NOMO-1 (cell line): ENCODE results near the gene MRPS5.
"Not testable (repeated sequence)": the region's sequence is repeated elsewhere in the genome, so short reads cannot be mapped to it uniquely, and the experiment has no call there.

Source experiments
- DNase-seq, 2 experiments: peaks; one replicate each; lab custom pipeline; 2025; ENCODE audit not compliant: unreplicated experiment in 2 of 2; lab: John Stamatoyannopoulos, UW

MRPS5 gene

DNA sequence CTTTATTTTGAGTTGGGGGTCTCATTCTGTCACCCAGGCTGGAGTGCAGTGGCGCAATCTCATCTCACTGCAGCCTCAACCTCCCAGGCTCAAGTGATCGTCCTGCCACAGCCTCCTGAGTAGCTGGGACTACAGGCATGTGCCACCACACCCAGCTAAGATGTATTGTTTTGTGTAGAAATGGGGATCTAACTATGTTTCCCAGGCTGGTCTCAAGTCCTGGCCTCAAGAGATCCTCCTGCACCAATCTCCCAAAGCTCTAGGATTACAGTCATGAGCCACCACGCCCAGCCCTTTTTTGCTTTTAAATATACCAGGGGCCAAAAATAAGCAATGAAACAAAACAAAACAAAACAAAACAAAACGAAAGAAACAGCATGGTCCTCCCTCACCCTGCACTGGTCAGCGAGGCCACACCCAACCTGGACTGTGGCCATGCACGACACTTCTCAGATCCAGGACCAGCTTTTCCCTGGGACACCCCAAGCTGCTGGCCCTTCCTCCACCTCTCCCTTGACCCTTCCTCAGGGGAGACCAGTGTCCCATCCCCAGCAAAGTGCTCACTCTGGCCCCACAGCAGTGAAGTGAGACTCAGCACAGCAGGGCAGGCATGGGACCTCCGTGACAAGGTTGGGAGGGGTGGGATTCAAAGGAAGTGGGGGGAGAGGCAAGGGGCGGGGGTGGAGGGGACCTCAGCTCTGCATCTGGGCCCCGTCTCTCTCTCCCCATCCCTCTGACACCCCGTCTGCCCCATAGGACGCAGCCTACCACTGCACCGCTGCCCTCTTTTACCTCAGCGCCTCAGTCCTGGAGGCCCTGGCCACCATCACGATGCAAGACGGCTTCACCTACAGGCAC lies 72.6 kb downstream of the MRPS5 start:
- no peak for DNase-seq

DNA sequence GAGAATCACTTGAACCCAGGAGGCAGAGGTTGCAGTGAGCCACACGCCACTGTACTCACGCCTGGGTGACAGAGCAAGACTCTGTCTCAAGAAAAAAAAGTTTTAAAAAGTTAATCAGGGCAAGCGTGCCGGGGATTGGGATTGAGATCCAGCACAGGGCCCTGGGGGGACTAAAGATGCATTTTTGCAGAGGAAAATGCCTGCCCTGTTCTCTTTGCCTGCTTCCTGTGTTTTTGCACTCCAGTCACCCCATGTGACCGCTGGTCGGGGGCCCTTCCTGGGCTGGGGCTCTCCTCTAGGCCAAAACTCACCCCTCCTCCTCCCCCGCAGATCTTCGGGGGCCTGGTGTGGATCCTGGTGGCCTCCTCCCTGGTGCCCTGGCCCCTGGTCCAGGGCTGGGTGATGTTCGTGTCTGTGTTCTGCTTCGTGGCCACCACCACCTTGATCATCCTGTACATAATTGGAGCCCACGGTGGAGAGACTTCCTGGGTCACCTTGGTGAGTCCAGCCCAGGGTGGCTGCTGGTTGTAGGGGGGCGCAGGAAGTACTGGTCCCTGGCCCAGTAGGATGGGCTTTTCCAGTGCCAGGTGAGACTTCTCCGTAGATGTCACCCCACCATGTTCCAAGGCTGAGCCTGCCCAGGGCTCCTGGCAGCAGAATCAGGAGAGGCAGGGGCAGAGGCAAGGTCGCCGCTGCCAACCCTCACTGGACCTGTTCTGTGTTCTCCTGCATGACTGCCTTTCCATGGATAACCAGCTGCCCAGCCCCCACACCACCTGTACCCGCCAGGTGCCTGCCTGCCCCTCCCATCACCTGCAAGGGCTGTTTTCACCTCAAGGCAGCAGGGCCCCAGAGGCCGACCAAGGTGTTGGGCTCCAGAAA lies 73.7 kb downstream of the MRPS5 start:
- no peak for DNase-seq

DNA sequence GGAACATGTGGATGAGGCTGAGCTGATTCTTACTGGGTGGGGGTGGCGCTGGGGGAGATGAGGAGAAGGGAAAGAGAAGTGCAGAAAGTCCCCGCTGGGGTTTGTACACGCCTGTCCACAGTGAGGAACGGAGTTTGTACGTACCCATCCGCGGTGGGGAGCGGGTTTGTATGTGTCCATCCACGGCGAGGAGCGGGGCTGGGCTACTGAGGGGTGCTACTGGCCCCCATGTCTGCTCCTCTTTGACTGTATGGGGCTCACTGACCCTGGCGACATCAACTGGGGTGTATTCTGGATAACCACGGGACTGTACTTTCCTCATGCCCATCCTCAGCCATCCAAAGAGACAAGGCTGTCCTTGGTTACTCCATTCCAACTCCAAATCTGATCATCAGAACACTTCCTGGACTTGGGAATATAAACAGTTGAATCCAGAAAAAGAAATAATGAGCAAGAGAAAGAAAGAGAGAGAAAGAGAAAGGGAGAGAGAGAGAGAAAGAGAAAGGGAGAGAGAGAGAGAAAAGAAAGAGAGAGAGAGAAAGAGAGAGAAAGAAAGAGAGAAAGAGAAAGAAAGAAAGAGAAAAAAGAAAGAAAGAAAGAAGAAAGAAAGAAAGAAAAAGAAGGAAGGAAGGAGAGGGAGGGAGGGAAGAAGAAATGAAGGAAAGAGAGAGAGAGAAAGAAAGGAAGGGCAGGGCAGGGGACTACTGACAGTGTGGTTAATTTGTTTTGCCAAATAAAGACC lies 75.1 kb downstream of the MRPS5 start:
- DNase-seq, result no peak

DNA sequence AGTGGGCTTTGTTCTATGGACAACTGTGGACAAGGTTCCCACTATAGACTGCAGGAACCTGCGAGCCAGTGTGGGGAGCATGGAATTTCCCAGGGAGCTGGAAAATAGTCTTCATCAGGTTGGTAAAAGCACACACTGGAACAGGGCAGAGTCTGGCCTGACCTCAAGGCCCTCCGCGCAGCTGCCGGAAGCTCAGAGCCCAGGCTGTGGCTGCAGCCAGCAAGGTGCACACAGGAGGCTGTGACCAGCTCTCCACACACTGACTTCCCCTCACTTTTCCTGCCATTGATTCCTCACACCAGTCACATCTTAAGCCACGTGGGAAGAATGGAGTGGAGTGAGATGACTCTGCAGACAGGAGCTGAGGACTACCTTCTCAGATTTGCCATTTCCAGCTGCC lies 77.0 kb downstream of the MRPS5 start:
- DNase-seq, result no peak

DNA sequence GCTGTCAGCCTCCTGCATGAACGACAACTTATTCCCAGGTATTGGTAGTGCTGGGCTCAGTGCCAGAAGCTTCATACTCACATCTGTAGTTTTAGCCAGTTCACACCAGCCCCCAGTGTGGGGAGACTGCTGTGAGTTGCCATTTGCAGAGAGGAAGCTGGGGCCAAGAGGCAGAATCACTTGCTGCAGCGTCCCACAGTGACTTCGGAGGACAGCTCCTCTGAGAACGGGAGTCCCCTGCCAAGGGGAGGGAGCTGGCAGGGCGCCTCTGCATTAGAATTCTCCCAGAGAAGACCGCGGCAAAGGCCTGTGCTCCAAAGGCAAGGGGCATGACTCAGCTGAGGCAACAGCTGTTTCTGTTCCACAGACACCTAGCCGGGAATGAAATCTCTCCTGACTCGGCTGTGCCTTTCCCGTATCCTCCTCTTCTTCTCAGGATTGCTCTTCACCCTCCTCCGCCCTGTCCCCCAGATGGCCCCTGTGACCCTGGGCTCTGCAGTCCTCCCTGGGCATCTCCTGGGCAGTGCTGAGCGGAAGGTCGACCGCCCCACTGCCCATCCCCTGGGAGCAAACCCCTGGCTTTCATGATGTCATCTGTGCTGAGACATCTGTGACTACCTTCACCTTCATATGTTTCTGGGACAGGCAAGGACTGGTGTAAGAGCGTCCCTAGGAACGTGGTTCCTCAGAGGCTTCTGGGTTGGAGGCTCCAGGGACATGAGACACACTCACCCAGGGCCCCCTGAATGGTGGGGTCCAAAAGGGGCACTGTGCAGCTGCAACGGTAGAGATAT lies 78.1 kb downstream of the MRPS5 start:
- DNase-seq, result no peak

DNA sequence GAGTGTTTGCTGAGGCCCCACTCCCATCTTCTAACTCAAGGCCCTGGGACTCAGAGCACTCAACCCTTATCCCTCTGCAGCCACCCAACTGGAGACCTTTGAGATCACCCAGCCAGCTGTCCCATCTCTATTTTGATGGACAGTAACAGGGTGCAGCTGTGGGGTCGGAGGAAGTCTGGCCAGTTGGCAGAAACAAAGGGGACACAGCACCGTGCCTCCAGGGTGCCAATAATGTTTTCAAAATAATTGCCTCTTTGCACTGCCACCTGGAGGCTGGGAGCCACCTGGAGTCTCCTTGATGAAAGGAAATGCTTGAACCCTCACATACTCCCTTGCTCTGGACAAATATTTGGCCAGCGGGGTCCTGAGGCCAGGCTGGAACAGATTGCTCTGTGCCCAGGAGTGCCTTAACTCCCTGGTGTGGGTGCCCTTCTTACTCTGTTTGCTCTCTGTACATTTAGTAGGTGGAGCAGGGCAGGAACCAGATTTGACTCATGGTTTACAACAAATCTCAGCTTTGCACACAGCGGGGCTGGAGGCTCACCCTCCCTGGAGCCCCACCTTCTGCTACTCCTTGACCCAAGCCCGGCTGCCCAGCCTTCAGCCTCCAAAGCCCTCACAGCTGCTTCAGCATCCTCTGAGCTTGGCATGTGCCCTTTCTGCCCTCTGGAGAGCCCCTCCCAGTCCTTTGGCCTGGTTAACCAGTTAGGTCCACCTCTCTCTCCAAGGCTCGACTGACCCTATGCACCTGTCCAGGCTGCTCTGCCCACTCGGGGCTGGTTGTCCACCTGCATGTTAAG lies 78.9 kb downstream of the MRPS5 start:
- no peak for DNase-seq

DNA sequence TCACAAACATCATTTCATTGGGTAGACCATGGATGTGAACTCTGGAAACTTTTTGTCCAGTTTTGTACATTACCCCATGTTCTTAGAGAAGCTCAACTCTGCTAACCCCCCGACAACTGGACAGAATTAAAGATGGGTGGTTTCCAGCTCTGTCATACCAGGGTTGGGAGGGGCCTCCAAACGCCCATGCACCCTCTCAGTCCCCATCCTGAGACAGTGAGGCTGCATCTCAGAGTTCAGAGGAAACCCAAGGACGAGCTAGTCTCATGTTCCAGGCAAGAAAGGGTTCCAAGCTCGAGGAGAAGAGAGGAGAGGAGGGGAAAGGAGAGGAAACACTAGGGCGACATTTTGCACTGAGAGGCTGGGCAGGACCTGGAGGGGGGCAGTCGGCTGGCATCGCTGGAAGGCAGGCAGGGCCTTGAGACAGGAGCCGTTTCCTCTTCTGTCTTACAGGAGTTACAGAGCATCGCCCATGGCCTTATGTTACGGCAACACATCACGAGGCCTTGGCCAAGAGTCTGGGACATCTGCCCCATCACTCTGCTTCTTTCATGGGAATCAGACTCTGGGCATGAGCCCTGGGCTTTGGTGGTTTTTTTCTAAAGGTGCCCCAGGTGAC lies 79.7 kb downstream of the MRPS5 start:
- no peak for DNase-seq

DNA sequence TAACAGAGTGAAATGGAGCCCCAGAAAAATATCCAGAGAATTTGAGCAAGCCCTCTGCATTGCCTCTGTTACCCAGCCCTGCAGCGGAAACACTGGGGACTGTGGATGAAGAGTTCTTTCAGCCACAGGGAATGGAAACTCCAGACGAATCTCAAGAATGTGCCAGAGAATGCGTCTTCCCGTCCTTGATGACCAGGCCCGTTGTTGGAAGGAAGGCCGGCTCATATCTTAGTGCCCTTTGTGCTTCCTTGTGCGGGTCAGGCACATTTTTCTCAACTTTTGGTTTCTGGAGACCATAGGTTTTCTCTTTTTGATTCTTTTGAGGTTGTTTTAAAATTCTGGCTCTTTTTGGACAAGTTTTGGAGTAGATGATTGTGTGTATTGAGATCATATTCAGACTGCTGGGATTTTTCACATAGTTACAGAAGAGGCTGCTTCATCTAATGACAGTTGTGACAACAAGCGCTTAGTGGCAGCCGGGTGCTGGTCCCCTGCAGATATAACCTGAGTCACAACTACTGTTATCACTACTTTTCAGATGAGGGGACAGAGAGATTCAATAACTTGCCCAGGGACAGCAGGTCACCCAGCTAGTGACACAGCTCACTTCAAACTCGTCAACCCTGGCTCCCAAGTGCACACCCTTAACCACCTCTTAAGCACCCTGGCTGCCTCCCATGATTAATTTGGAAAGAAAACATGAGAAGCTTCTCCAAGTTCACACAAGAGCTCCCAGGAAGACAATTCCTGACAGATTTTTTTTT lies 80.4 kb downstream of the MRPS5 start:
- DNase-seq, result no peak

DNA sequence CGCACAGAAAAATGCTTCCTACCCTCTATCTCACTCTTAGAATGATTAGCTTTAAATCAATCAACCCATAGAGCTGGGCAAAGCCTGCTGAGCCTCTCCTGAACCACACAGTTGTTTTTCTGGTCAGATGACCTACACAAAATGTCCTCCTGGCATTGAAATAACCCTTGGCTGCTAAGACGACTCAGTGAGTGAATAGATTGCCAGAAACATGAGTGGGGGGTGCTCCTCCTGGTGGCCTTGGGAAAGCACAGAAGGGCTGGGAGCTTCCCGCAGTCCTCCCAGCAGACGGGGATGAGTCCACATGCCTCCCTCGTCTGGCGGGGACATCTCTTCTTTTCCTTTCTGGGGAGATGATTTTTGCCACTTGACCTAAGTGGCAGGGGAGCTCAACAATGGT lies 81.2 kb downstream of the MRPS5 start:
- no peak for DNase-seq

DNA sequence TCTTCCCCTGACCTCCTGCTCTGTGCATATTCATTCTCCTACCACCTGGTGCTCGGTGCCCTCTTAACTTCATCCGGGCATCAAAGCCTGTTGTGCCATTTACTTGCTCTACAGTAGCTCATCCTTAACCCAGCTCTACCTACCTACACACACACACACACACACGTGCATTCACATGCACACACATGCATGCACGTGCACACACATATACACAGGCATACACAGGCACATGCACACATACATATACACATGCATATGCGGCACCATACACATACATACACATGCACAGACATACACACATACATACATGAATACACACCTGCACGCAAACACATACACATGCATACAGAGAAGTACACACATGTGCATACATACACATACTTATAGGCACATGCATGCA lies 81.6 kb downstream of the MRPS5 start:
- no peak for DNase-seq

DNA sequence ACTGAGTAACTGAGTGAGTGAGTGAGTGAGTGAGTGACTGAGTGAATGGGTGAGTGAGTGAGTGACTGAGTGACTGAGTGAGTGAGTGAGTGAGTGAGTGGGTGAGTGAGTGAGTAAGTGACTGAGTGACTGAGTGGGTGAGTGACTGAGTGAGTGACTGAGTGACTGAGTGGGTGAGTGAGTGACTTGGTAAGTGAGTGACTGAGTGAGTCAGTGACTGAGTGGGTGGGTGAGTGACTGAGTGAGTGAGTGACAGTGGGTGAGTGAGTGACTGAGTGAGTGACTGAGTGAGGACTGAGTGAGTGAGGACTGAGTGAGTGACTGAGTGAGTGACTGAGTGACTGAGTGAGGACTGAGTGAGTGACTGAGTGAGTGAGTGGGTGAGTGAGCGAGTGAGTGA lies 82.2 kb downstream of the MRPS5 start:
- DNase-seq, result no peak

DNA sequence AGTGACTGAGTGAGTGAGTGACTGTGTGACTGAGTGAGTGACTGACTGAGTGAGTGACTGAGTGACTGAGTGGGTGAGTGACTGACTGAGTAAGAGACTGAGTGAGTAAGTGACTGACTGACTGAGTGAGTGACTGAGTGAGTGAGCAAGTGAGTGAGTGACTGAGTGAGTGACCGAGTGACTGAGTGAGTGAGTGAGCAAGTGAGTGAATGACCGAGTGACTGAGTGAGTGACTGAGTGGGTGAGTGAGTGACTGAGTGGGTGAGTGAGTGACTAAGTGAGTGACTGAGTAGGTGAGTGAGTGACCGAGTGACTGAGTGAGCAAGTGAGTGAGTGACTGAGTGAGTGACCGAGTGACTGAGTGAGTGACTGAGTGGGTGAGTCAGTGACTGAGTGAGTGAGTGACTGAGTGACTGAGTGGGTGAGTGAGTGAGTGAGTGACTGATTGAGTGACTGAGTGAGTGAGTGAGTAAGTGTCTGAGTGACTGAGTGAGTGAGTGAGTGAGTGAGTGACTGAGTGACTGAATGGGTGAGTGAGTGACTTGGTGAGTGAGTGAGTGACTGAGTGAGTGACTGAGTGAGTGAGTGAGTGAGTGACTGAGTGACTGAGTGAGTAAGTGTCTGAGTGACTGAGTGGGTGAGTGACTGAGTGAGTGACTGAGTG lies 82.8 kb downstream of the MRPS5 start:
- no peak for DNase-seq

DNA sequence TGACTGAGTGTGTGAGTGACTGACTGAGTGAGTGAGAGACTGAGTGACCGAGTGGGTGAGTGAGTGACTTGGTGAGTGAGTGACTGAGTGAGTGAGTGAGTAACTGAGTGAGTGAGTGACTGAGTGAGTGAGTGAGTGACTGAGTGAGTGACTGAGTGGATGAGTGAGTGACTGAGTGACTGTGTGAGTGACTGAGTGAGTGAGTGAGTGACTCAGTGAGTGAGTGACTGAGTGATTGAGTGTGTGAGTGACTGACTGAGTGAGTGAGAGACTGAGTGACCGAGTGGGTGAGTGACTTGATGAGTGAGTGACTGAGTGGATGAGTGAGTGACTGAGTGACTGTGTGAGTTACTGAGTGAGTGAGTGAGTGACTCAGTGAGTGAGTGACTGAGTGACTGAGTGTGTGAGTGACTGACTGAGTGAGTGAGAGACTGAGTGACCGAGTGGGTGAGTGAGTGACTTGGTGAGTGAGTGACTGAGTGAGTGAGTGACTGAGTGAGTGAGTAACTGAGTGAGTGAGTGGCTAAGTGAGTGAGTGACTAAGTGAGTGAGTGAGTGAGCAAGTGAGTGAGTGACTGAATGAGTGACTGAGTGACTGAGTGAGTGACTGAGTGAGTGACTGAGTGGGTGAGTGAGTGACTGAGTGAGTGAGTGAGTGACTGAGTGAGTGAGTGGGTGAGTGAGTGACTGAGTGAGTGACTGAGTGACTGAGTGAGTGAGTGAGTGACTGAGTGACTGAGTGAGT lies 83.6 kb downstream of the MRPS5 start:
- not testable (repeated sequence) for DNase-seq

DNA sequence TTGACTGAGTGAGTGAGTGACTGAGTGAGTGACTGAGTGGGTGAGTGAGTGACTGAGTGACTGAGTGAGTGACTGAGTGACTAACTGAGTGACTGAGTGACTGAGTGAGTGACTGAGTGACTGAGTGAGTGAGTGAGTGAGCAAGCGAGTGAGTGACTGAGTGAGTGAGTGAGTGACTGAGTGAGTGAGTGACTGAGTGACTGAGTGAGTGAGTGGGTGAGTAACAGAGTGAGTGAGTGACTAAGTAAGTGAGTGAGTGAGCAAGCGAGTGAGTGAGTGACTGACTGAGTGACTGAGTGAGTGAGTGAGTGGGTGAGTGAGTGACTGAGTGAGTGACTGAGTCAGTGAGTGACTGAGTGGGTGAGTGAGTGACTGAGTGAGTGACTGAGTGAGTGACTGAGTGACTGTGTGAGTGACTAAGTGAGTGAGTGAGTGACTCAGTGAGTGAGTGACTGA lies 84.2 kb downstream of the MRPS5 start:
- DNase-seq, result no peak

DNA sequence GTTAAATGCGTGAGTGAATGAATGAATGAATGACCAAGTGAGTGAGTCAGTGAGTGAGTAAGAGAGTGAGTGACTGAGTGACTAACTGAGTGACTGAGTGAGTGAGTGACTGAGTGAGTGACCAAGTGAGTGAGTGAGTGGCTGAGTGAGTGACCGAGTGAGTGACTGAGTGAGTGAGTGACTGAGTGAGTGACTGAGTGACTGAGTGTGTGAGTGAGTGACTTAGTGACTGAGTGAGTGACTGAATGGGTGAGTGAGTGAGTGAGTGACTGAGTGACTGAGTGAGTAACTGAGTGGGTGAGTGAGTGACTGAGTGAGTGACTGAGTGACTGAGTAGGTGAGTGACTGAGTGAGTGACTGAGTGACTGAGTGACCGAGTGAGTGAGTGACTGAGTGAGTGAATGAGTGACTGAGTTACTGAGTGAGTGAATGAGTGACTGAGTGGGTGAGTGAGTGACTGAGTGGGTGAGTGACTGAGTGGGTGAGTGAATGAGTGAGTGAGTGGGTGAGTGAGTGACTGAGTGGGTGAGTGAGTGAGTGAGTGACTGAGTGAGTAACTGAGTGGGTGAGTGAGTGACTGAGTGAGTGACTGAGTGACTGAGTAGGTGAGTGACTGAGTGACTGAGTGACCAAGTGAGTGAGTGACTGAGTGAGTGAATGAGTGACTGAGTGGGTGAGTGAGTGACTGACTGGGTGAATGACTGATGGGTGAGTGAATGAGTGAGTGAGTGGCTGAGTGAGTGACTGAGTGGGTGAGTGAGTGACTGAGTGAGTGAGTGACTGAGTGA lies 84.8 kb downstream of the MRPS5 start:
- no peak for DNase-seq
